NB4 (cell line): ENCODE results near the gene GPC4.

ENCODE experiments used
- MYC ChIP-seq: IDR thresholded peaks from 2 replicates; pipeline ENCODE4 v1.6.1; 2011; ENCODE audit warnings: low read depth, low read length
- POLR2A ChIP-seq: IDR thresholded peaks from 2 replicates; pipeline ENCODE4 v1.6.1; 2011; ENCODE audit warnings: mild to moderate bottlenecking; ENCODE audit not compliant: insufficient read length; ENCODE audit errors: extremely low read depth
- TF ChIP-seq, protein P1 (sequence below): IDR thresholded peaks from one replicate; pipeline ENCODE4 v1.5.1; 2012; ENCODE audit warnings: low read depth, low read length

- TF ChIP-seq MYC: no peak
- no peak for TF ChIP-seq POLR2A
- TF ChIP-seq, protein P1, sequence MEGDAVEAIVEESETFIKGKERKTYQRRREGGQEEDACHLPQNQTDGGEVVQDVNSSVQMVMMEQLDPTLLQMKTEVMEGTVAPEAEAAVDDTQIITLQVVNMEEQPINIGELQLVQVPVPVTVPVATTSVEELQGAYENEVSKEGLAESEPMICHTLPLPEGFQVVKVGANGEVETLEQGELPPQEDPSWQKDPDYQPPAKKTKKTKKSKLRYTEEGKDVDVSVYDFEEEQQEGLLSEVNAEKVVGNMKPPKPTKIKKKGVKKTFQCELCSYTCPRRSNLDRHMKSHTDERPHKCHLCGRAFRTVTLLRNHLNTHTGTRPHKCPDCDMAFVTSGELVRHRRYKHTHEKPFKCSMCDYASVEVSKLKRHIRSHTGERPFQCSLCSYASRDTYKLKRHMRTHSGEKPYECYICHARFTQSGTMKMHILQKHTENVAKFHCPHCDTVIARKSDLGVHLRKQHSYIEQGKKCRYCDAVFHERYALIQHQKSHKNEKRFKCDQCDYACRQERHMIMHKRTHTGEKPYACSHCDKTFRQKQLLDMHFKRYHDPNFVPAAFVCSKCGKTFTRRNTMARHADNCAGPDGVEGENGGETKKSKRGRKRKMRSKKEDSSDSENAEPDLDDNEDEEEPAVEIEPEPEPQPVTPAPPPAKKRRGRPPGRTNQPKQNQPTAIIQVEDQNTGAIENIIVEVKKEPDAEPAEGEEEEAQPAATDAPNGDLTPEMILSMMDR: no peak
Observed at GRCh38 chrX:133435544-133436124, 20.3 kb upstream of the GPC4 start.
